ENCODE data around the gene ATF2.

Gene ATF2

DNA sequence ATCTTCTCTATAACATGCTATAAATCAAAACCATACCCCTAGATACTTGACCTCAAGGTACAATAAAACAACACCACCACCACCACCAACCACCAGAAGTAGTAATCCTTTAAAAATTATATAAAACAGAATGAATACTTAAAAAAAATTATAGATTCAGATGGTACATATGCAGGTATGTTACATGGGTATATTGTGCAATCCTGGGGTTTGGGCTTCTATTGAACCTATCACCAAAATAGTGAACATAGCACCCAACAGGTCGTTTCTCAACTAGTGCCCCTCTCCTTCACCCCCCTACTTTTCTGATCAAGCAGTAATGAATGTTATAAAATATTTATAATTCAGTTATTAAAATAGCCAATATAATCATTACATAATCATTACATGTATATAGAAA is 91.7 kb downstream of the ATF2 start:
- TF ChIP-seq CTCF (conservative IDR thresholded peaks at IDR 0.05) = no peak
- no peak overlapping the region for H3K27ac ChIP-seq

- TF ChIP-seq CTCF (conservative IDR thresholded peaks at IDR 0.05) = no peak
- H3K27ac ChIP-seq = no peak overlapping the region
These were observed 93.5 kb downstream of the ATF2 start for GRCh38 chr2:175074478-175074877.

DNA sequence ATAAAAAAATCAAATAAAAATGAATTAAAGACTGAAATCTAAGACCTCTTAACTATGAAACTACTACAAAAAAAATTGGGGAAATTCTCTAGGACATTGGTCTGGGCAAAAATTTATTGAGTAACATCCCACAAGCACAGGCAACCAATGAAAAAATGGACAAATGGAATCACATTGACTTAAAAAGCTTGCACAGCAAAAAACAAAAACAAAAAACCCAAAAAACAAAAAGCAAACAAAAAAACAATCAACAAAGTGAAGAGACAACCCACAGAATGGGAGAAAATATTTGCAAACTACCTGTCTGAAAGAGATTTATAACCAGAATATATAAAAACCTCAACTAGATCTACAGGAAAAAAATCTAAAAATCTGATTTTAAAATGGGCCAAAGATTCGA is 99.5 kb downstream of the ATF2 start:
- H3K27ac ChIP-seq = no peak overlapping the region
- no peak for TF ChIP-seq CTCF (conservative IDR thresholded peaks at IDR 0.05)

GRCh38 chr2:175066411-175066810 is 101.6 kb downstream of the ATF2 start:
- no peak for TF ChIP-seq CTCF (conservative IDR thresholded peaks at IDR 0.05)

DNA sequence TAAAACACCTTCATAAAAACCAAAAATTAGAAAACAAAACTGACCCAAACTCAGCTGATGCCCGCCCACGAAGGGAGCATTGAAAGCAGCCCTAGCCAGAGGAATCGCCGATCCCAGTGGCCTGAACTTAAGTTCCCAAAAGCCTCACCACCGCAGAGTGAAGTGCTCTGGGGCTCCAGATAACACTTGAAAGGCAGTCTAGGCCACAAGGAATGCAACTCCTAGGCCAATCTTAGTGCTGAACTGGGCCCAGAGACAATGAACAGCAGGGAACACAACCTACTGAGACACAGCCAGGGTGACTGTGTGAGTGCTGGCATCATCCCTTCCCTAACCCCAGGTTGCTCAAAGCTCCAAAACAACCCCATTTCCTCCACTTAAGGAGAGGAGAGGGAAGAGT is 103.2 kb downstream of the ATF2 start:
- no peak overlapping the region for H3K27ac ChIP-seq
- no peak for TF ChIP-seq CTCF (conservative IDR thresholded peaks at IDR 0.05)

More at GRCh38 chr2:175066411-175066810, 101.6 kb downstream of the ATF2 start:
- no peak overlapping the region for H3K27ac ChIP-seq

DNA sequence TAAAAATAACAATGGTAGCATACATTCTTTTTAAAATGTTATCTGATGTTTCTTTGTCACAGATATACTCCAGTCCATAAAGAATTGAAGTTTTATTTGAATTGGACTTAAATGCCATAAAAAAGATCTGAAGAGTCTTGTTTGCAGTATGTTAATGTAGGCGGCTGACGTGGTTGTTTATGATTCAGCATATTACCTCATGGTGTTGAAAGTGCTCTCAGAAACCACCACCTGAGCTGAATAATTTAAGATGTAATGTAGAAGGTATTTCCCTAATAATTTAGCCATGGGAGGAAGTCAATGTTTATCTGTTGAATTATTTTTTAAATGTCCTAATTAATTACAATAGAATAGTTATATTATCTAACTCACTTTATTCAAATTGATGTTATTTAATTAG is 104.3 kb downstream of the ATF2 start:
- no peak overlapping the region for H3K27ac ChIP-seq
- no peak for TF ChIP-seq CTCF (conservative IDR thresholded peaks at IDR 0.05)

GRCh38 chr2:175062787-175063585 is 105.0 kb downstream of the ATF2 start:
- H3K27ac ChIP-seq = no peak overlapping the region
- no peak for TF ChIP-seq CTCF (conservative IDR thresholded peaks at IDR 0.05)
